ENCODE results near the gene ELOB.

ELOB gene

GRCh38 chr16:2792940-2793339 is 15.9 kb upstream of the ELOB start:
- TF ChIP-seq EZH2 (IDR thresholded peaks at IDR 0.05; ENCODE audit: borderline replicate concordance, low read depth, low read length, severe bottlenecking) (no peak), CTCF (IDR thresholded peaks at IDR 0.05; ENCODE audit: borderline replicate concordance, extremely low read depth, low read length, poor library complexity, severe bottlenecking) (no peak)
- ATAC-seq (ENCODE audit: insufficient read depth, low read depth) (no peak), DNase-seq (no peak)
- Histone ChIP-seq H3K4me1 (ENCODE audit: insufficient read depth, low read length) (no peaks in the 10 kb centered on the region), H3K4me2 (ENCODE audit: insufficient read depth, low read length) (no peak overlapping the region), H3K9ac (ENCODE audit: low read depth, low read length) (no peak overlapping the region), H3K36me3 (ENCODE audit: insufficient read depth, low read length) (no peaks in the 10 kb centered on the region), H3K4me3 (ENCODE audit: low read depth in 1 of 2, low read length in 2 of 2) (no peak overlapping the region), H2AFZ (ENCODE audit: low read depth, low read length) (no peak overlapping the region), H3K79me2 (ENCODE audit: insufficient read depth, low read length) (no peaks in the 10 kb centered on the region), H3K27ac (ENCODE audit: low read length) (no peak overlapping the region), H4K20me1 (ENCODE audit: insufficient read depth, low read length) (no peaks in the 10 kb centered on the region), H3K27me3 (ENCODE audit: insufficient read depth, low read length, poor library complexity) (peaks cover 12% of the 10 kb centered on the region), H3K9me3 (ENCODE audit: insufficient read depth, low read length, severe bottlenecking) (no peaks in the 10 kb centered on the region)

GRCh38 chr16:2791174-2791573 is 14.1 kb upstream of the ELOB start:
- no peaks in the 10 kb centered on the region for H3K79me2 ChIP-seq (ENCODE audit: insufficient read depth, low read length)
- no peaks in the 10 kb centered on the region for H3K4me1 ChIP-seq (ENCODE audit: insufficient read depth, low read length)
- ATAC-seq (ENCODE audit: insufficient read depth, low read depth), result no peak
- no peaks in the 10 kb centered on the region for H3K9me3 ChIP-seq (ENCODE audit: insufficient read depth, low read length, severe bottlenecking)
- no peak for DNase-seq
- H2AFZ ChIP-seq (ENCODE audit: low read depth, low read length), result no peak overlapping the region
- peaks cover 15% of the 10 kb centered on the region for H3K27me3 ChIP-seq (ENCODE audit: insufficient read depth, low read length, poor library complexity)
- H3K4me2 ChIP-seq (ENCODE audit: insufficient read depth, low read length), result no peak overlapping the region
- no peak overlapping the region for H3K9ac ChIP-seq (ENCODE audit: low read depth, low read length)
- H3K36me3 ChIP-seq (ENCODE audit: insufficient read depth, low read length), result no peaks in the 10 kb centered on the region
- H3K4me3 ChIP-seq (ENCODE audit: low read depth in 1 of 2, low read length in 2 of 2), result no peak overlapping the region
- TF ChIP-seq CTCF (IDR thresholded peaks at IDR 0.05; ENCODE audit: borderline replicate concordance, extremely low read depth, low read length, poor library complexity, severe bottlenecking), result no peak
- no peak for TF ChIP-seq EZH2 (IDR thresholded peaks at IDR 0.05; ENCODE audit: borderline replicate concordance, low read depth, low read length, severe bottlenecking)
- no peaks in the 10 kb centered on the region for H4K20me1 ChIP-seq (ENCODE audit: insufficient read depth, low read length)
- no peak overlapping the region for H3K27ac ChIP-seq (ENCODE audit: low read length)

GRCh38 chr16:2790631-2791030 is 13.6 kb upstream of the ELOB start:
- no peak for ATAC-seq (ENCODE audit: insufficient read depth, low read depth)
- DNase-seq, result no peak
- H3K4me2 ChIP-seq (ENCODE audit: insufficient read depth, low read length), result no peak overlapping the region
- H3K4me3 ChIP-seq (ENCODE audit: low read depth in 1 of 2, low read length in 2 of 2), result no peak overlapping the region
- no peak overlapping the region for H3K27ac ChIP-seq (ENCODE audit: low read length)
- no peaks in the 10 kb centered on the region for H3K9me3 ChIP-seq (ENCODE audit: insufficient read depth, low read length, severe bottlenecking)
- TF ChIP-seq CTCF (IDR thresholded peaks at IDR 0.05; ENCODE audit: borderline replicate concordance, extremely low read depth, low read length, poor library complexity, severe bottlenecking) (no peak), EZH2 (IDR thresholded peaks at IDR 0.05; ENCODE audit: borderline replicate concordance, low read depth, low read length, severe bottlenecking) (no peak)
- no peak overlapping the region for H3K9ac ChIP-seq (ENCODE audit: low read depth, low read length)
- no peaks in the 10 kb centered on the region for H3K79me2 ChIP-seq (ENCODE audit: insufficient read depth, low read length)
- H3K4me1 ChIP-seq (ENCODE audit: insufficient read depth, low read length), result no peaks in the 10 kb centered on the region
- peaks cover 15% of the 10 kb centered on the region for H3K27me3 ChIP-seq (ENCODE audit: insufficient read depth, low read length, poor library complexity)
- no peaks in the 10 kb centered on the region for H3K36me3 ChIP-seq (ENCODE audit: insufficient read depth, low read length)
- H2AFZ ChIP-seq (ENCODE audit: low read depth, low read length), result no peak overlapping the region
- H4K20me1 ChIP-seq (ENCODE audit: insufficient read depth, low read length), result no peaks in the 10 kb centered on the region

- Histone ChIP-seq H3K9me3 (ENCODE audit: insufficient read depth, low read length, severe bottlenecking) (no peaks in the 10 kb centered on the region), H3K27ac (ENCODE audit: low read length) (no peak overlapping the region), H3K4me2 (ENCODE audit: insufficient read depth, low read length) (no peak overlapping the region), H3K36me3 (ENCODE audit: insufficient read depth, low read length) (no peaks in the 10 kb centered on the region), H3K9ac (ENCODE audit: low read depth, low read length) (no peak overlapping the region), H2AFZ (ENCODE audit: low read depth, low read length) (no peak overlapping the region), H3K79me2 (ENCODE audit: insufficient read depth, low read length) (no peaks in the 10 kb centered on the region), H3K4me1 (ENCODE audit: insufficient read depth, low read length) (no peaks in the 10 kb centered on the region), H4K20me1 (ENCODE audit: insufficient read depth, low read length) (no peaks in the 10 kb centered on the region), H3K4me3 (ENCODE audit: low read depth in 1 of 2, low read length in 2 of 2) (no peak overlapping the region), H3K27me3 (ENCODE audit: insufficient read depth, low read length, poor library complexity) (peaks cover 15% of the 10 kb centered on the region)
- no peak for ATAC-seq (ENCODE audit: insufficient read depth, low read depth)
- DNase-seq, result no peak
- no peak for TF ChIP-seq CTCF (IDR thresholded peaks at IDR 0.05; ENCODE audit: borderline replicate concordance, extremely low read depth, low read length, poor library complexity, severe bottlenecking)
- no peak for TF ChIP-seq EZH2 (IDR thresholded peaks at IDR 0.05; ENCODE audit: borderline replicate concordance, low read depth, low read length, severe bottlenecking)
Measured at GRCh38 chr16:2787961-2788360, 10.9 kb upstream of the ELOB start.

All from DND-41 (cell line).